Stimulated activated CD8-positive, alpha-beta memory T cell treated with anti-CD3 and anti-CD28 coated beads, Interleukin-15, amount 100 ng/mL, for 24 hours (primary cell): ENCODE results near the gene RAG1.
"Not testable (repeated sequence)": the region's sequence is repeated elsewhere in the genome, so short reads cannot be mapped to it uniquely, and the experiment has no call there.

Experiments used
- DNase-seq: peaks from one replicate; pipeline ENCODE4 v3.0.0-alpha.2; 2020; ENCODE audit warnings: low read depth

The RAG1 gene

DNA sequence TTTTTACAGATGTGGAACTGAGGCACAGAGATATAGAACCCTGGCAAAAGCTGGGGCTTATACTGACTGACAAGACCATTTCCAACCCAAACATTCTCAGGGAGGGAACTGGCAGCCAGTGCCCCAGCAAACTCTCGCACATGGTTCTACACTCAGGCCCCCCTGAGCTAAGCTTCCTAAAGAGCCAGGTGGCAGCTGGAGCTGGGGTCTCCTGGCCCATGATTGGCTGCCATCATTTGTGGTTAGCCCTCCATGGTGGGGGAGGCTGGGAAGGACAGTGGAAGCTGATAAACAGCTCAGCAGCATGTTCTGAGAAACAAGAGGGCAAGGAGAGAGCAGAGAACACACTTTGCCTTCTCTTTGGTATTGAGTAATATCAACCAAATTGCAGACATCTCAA is at the start of gene RAG1:
Gene RAG1, plus strand, starts transcription at position 314 of the 400 bp plus-strand sequence. CDS start 5,298 bp downstream, outside the sequence.
- no peak for DNase-seq

GRCh38 chr11:36530840-36531239 is 37.0 kb upstream of the RAG1 start:
- no peak for DNase-seq

DNA sequence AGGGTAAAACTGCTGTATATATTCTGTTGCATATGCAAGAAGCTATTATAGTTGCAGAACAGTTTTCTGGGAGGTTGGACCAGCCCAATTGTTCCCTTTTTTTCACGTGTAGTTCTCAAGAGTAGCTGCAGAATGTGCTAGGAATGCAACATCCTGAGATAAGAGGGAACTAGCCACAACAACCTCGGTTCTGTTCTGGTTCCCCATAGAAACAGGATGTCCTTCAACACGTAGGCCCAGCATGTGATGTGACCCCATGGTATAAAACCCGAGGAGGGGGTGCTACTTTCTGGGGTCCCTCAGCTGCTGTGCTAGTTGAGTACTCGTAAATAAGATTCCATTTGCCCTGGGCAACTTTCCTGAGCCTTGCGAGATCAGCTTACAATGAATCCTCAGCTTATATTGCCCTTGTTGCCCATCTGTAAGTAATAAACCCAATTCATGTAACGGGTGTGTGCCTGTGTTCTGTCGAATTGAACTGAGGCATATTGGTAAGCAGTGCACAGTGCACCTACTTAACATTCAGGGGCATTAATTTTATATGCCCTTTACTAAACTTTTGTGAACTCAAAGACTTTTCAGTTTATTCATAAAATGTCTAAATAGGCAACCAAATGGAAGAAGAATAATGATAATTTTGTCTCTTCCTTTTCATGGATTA is 34.7 kb upstream of the RAG1 start:
- DNase-seq, result no peak

- no peak for DNase-seq
These were observed 33.4 kb upstream of the RAG1 start for GRCh38 chr11:36534276-36534840.

GRCh38 chr11:36540998-36541397 is 26.8 kb upstream of the RAG1 start:
- no peak for DNase-seq

DNA sequence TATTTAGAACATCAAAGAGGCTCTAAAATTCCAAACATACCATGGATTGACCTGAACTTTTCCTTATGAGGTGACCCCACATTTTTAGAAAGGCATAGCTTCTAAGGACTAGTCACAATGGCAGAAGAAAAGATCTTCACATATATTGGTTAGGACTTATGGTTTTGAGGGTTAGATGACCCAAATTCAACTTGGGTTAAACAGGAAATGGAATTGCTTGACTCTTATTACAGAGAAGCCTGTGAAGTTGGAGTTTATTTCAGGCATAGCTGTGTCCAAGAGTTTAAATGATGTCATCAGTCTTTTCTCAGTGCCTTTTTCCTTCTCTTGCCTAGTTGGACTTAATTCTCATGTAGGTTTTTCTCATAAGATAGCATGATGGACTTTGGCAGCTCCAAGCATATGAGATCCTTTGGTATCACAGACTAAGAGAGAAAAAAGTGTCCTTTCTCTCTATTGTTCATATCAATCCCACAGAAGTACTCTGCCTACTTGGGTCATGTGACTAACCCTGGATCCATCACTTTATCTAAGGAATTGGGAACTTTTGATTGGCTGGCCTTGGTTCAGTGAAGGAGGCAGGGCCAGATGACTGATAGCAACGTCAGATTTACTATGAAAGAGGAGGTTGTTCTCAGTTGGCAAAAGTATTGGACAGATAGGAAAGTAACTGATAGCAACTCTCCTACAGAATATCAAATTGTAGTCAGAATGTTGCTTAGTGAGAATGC is 17.3 kb upstream of the RAG1 start:
- DNase-seq, result no peak

GRCh38 chr11:36557390-36557789 is 10.4 kb upstream of the RAG1 start:
- not testable (repeated sequence) for DNase-seq

DNA sequence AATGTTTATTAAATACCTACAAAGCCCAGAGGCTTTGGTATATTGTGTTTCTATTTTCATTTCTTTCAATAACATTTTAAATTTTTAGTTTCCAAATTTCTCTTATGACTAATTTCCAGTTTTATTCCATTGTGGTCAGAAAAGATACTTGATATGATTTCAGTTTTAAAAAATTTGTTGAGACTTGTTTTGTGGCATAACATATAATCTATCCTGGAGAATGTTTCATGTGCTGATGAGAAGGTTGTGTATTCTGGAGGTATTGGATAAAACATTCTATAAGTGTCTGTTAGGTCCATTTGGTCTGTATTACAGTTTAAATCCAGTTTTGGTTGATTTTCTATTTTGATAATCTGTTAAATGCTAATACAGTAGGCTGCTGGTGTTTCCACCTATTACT is 9.8 kb upstream of the RAG1 start:
- DNase-seq, result no peak

GRCh38 chr11:36558571-36559413 is 9.0 kb upstream of the RAG1 start:
- no peak for DNase-seq

DNA sequence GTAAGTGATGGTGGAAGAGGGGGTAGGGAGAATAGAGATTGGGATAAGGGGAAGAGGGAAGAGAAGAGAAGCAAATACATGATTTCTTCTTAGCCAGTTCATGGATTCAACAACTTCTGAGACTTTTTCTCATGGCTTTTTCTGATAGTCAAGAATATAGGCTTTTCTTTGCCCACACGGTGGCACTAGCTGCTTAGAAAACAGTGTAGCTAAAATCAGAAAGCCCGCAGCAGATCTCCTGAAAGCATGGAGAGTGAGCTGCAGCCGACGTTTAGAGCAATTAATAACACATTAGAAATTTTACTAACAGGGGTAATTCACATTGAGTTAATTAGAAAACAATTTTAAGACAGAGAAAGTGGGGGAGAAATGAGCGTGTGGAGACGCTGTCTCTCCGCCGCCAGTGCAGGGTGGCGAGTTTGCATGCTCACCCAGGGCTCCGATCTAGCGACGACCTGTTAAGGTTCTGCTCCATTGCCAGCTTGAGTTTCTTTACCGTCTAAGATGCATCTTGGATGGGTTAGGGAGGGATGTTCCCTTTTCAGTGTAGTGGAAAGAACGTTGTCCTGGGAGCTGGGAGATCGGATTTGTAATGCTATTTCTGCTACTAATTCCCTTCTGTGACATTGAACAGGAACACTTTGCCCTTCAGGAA is 3.3 kb upstream of the RAG1 start:
- DNase-seq, result no peak

DNA sequence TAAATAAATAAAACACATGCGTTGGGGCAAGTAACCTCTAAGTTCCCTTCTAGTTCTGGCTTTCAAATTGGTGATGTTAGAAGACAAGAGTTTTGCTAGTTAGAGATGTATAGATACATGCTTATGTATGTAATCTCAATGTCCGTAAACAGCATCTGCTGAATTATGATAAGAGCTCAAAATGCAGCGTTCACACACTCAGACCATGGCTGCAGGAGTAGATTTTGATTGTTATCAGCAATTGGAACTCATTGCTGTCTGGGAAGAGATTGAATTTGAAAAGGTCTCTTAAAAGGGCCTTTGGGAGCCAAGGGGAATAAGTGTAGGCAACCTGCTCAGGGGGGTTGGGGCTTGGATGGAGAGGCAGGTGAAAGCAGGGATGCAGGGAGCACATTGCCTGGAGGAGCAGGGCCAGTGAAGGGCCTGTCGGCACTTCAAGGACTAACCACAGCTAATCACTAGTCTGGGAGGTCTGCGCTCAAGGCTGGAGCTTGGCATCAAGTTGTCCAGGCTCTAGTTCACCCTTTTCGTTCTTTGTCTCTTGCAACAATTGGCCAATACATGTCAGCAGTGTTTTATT is 2.7 kb upstream of the RAG1 start:
- no peak for DNase-seq

- DNase-seq, result no peak
These were observed 1.3 kb upstream of the RAG1 start for GRCh38 chr11:36566407-36567053.

DNA sequence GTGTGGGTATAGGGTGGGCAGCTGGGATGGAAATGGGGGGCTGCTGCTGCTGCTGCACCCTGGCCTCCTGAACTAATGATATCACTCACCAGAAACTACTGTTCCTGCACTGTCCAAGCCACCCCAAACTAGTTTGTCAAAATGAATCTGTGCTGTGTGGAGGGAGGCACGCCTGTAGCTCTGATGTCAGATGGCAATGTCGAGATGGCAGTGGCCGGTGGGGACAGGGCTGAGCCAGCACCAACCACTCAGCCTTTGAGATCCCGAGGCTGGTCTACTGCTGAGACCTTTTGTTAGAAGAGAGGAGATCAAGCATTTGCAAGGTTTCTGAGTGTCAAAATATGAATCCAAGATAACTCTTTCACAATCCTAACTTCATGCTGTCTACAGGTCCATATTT is 1.3 kb downstream of the RAG1 start:
- no peak for DNase-seq

GRCh38 chr11:36574486-36574885 is 6.7 kb downstream of the RAG1 start:
- DNase-seq, result no peak

DNA sequence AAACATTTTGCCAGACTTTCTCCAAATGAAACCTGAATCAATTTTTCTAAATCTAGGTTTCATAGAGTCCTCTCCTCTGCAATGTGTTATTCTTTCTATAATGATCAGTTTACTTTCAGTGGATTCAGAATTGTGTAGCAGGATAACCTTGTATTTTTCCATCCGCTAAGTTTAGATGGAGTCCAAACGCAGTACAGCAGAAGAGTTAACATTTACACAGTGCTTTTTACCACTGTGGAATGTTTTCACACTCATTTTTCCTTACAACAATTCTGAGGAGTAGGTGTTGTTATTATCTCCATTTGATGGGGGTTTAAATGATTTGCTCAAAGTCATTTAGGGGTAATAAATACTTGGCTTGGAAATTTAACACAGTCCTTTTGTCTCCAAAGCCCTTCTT is 9.6 kb downstream of the RAG1 start:
- no peak for DNase-seq

GRCh38 chr11:36577859-36578258 is 10.1 kb downstream of the RAG1 start:
- DNase-seq, result no peak

DNA sequence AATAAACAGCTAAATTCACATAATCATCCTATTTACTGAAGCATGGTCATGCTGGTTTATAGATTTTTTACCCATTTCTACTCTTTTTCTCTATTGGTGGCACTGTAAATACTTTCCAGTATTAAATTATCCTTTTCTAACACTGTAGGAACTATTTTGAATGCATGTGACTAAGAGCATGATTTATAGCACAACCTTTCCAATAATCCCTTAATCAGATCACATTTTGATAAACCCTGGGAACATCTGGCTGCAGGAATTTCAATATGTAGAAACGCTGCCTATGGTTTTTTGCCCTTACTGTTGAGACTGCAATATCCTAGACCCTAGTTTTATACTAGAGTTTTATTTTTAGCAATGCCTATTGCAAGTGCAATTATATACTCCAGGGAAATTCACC is 10.7 kb downstream of the RAG1 start:
- DNase-seq, result no peak

DNA sequence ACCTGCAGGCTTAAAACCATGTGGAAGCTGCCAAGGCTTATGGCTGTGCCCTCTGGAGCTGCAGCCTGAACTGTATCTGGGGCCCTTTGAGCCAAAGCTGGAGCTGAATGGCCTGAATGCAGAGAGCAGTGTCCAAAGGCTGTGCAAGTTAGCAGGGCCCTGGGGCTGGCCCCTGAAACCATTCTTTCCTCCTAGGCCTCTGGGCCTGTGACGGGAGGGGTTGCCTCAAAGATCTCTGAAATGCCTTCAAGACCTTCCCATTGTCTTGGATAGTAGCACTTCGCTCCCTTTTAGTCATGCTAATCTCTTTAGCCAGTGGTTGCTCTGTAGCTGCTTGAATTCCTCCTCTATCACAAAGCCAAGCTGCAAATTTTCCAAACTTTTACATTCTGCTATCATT is 13.7 kb downstream of the RAG1 start:
- no peak for DNase-seq

GRCh38 chr11:36583667-36584066 is 15.9 kb downstream of the RAG1 start:
- DNase-seq, result no peak

DNA sequence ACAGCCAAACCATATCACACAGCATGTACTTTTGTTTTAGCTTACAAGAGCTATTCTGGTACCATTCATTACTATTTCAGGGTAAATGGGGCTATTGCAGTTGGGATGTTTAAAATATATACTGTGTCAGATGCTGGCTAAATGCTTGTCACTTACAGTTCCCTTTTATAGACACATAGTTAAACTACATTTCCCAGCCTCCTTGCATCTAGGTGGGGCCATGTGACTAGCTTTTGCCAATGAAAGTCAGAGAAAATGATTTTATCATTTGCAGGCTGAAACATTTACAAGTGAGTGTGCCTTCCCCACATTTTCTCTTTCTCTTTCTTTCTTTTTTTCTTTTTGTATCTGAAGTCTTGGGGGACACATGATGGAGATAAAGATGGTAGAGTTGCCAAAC is 18.7 kb downstream of the RAG1 start:
- DNase-seq, result no peak

- no peak for DNase-seq
These were observed 20.3 kb downstream of the RAG1 start for GRCh38 chr11:36588099-36588498.
